Activated CD8-positive, alpha-beta T cell treated with anti-CD3 and anti-CD28 coated beads for 36 hours (primary cell): ENCODE data around the gene PRAC1. TPM values are rescaled to one million over a fixed set of nuclear protein-coding genes. Genes with fewer than 3 reads are reported as not detected.

Experiments
- ATAC-seq: fragments of 200-7000 bp; cut with Tn5 transposase; one replicate; pipeline ENCODE4 v1.10.0; 2021; ENCODE audit warnings: mild to moderate bottlenecking, moderate library complexity
- CTCF ChIA-PET: fragments of 350-600 bp; sonication (Branson Sonifier 250); formaldehyde crosslinking; loops from one replicate; lab custom pipeline; 2021; ENCODE audit warnings: antibody characterized with exemption; lab: Charles Lee
- POLR2A ChIA-PET: fragments of 350-600 bp; sonication (Branson Sonifier 250); formaldehyde crosslinking; loops from one replicate; lab custom pipeline; 2021; ENCODE audit warnings: antibody characterized with exemption; lab: Charles Lee
- DNase-seq: peaks from one replicate; pipeline ENCODE4 v3.0.0-alpha.2; 2020
- H3K27ac Mint-ChIP-seq: one replicate; pipeline ENCODE4 v1.8.0; 2021; ENCODE audit warnings: mild to moderate bottlenecking, mixed read lengths
- H3K27me3 Mint-ChIP-seq: one replicate; pipeline ENCODE4 v1.8.0; 2021; ENCODE audit warnings: mixed read lengths
- H3K36me3 Mint-ChIP-seq: one replicate; pipeline ENCODE4 v1.8.0; 2021; ENCODE audit warnings: low read depth, mixed read lengths
- H3K4me1 Mint-ChIP-seq: one replicate; pipeline ENCODE4 v1.8.0; 2021; ENCODE audit warnings: low read depth, mixed read lengths
- H3K4me3 Mint-ChIP-seq: one replicate; pipeline ENCODE4 v1.8.0; 2021; ENCODE audit warnings: mild to moderate bottlenecking, moderate library complexity, mixed read lengths
- H3K9me3 Mint-ChIP-seq: one replicate; pipeline ENCODE4 v1.8.0; 2021; ENCODE audit warnings: mixed read lengths
- CTCF ChIP-seq: fragments of 200-600 bp; IDR thresholded peaks from one replicate; pipeline ENCODE4 v1.8.0; 2022; ENCODE audit warnings: antibody characterized with exemption, mild to moderate bottlenecking
- intact Hi-C: fragments of 100-400 bp; cut with micrococcal nuclease; formaldehyde crosslinking; loops from one replicate; pipeline ENCODE4 v1.10.0; 2022
- total RNA-seq, 2 experiments: library from RNA; stranded (reverse); gene quantifications; one replicate each; pipeline ENCODE4 v1.2.3, GENCODE V29; 2021

The PRAC1 gene
- total RNA-seq, 2 experiments from 2014 or later, result not detected

- Mint-ChIP-seq H3K9me3 (no peaks in the 10 kb centered on the region), H3K27me3 (peaks cover 89% of the 10 kb centered on the region), H3K27ac (no peak overlapping the region), H3K4me3 (no peak overlapping the region), H3K36me3 (no peaks in the 10 kb centered on the region), H3K4me1 (peaks cover 32% of the 10 kb centered on the region)
- DNase-seq (no peak), ATAC-seq (no peak)
- ChIA-PET CTCF (interaction anchor here (0.6 to 5.0 kb wide), 12 partner anchors 9 to 305 kb away, joined by 3 to 82 read pairs (median 9); no protein-coding TSS in a partner anchor), POLR2A (interaction anchor here (1.3 to 1.4 kb wide), 2 partner anchors 10 to 22 kb away, joined by 3 read pairs; no protein-coding TSS in a partner anchor)
- no peak for TF ChIP-seq CTCF
- intact Hi-C loops, result loop anchor here (5.0 to 10.0 kb wide), 2 partner anchors 60 to 112 kb away; partner anchors contain the start of genes HOXB7 and HOXB8
Measured at GRCh38 chr17:48726916-48727286, 4.6 kb upstream of the PRAC1 start.

GRCh38 chr17:48726114-48726915, 4.0 kb upstream of the PRAC1 start:
- TF ChIP-seq CTCF, result no peak
- peaks cover 86% of the 10 kb centered on the region for H3K27me3 Mint-ChIP-seq
- H3K4me1 Mint-ChIP-seq, result peaks cover 32% of the 10 kb centered on the region
- DNase-seq, result no peak
- POLR2A ChIA-PET, result interaction anchor here (1.0 to 1.4 kb wide), 3 partner anchors 10 to 23 kb away, joined by 3 to 5 read pairs (median 3); no protein-coding TSS in a partner anchor
- no peak overlapping the region for H3K4me3 Mint-ChIP-seq
- intact Hi-C loops, result loop anchor here (5.0 to 10.0 kb wide), 2 partner anchors 61 to 112 kb away; partner anchors contain the start of genes HOXB7 and HOXB8
- no peaks in the 10 kb centered on the region for H3K36me3 Mint-ChIP-seq
- CTCF ChIA-PET, result interaction anchor here (1.1 to 5.0 kb wide), 13 partner anchors 10 to 159 kb away, joined by 3 to 82 read pairs (median 24); no protein-coding TSS in a partner anchor
- H3K9me3 Mint-ChIP-seq, result no peaks in the 10 kb centered on the region
- no peak for ATAC-seq
- no peak overlapping the region for H3K27ac Mint-ChIP-seq

GRCh38 chr17:48725288-48726064, 3.2 kb upstream of the PRAC1 start:
- Mint-ChIP-seq H3K4me1 (peaks cover 32% of the 10 kb centered on the region), H3K36me3 (no peaks in the 10 kb centered on the region), H3K4me3 (no peak overlapping the region), H3K9me3 (no peaks in the 10 kb centered on the region), H3K27me3 (peaks cover 88% of the 10 kb centered on the region), H3K27ac (no peak overlapping the region)
- ATAC-seq, result no peak
- TF ChIP-seq CTCF, result no peak
- ChIA-PET CTCF (interaction anchor here (0.6 to 5.0 kb wide), 28 partner anchors 10 to 160 kb away, joined by 3 to 82 read pairs (median 6); no protein-coding TSS in a partner anchor), POLR2A (interaction anchor here (1.0 to 1.4 kb wide), 2 partner anchors 23 to 24 kb away, joined by 3 to 5 read pairs; no protein-coding TSS in a partner anchor)
- intact Hi-C loops, result loop anchor here (5.0 to 10.0 kb wide), 2 partner anchors 62 to 111 kb away; partner anchors contain the start of genes HOXB7 and HOXB8
- DNase-seq, result no peak

- intact Hi-C loops, result loop anchor here (5.0 to 10.0 kb wide), 2 partner anchors 62 to 110 kb away; partner anchors contain the start of genes HOXB7 and HOXB8
- H3K4me1 Mint-ChIP-seq, result peaks cover 31% of the 10 kb centered on the region
- H3K27ac Mint-ChIP-seq, result no peak overlapping the region
- ChIA-PET CTCF (interaction anchor here (0.6 to 5.0 kb wide), 33 partner anchors 9 to 308 kb away, joined by 3 to 82 read pairs (median 6); partner anchors contain the start of gene HOXB7), POLR2A (no interaction called here)
- H3K9me3 Mint-ChIP-seq, result no peaks in the 10 kb centered on the region
- no peak for DNase-seq
- ATAC-seq, result no peak
- H3K4me3 Mint-ChIP-seq, result no peak overlapping the region
- peaks cover 88% of the 10 kb centered on the region for H3K27me3 Mint-ChIP-seq
- TF ChIP-seq CTCF, result no peak
- no peaks in the 10 kb centered on the region for H3K36me3 Mint-ChIP-seq
Measured at GRCh38 chr17:48725004-48725287, 2.6 kb upstream of the PRAC1 start.
